OCI-LY1 (cell line): ENCODE measurements around the gene ABCA13.

Experiments
- CTCF ChIP-seq: fragments of 200-600 bp; sonication (generic), shearing (Covaris generic); IDR thresholded peaks from 2 replicates; pipeline ENCODE4 v1.5.1; 2017; ENCODE audit warnings: mild to moderate bottlenecking, antibody characterized with exemption, low read length, moderate library complexity, mixed read lengths
- EZH2 ChIP-seq: fragments of 200-600 bp; sonication (generic), shearing (Covaris generic); IDR thresholded peaks from 2 replicates; pipeline ENCODE4 v1.8.0; 2017; ENCODE audit warnings: borderline replicate concordance, mixed run types, mild to moderate bottlenecking, antibody characterized with exemption, low read length, moderate library complexity, mixed read lengths

DNA sequence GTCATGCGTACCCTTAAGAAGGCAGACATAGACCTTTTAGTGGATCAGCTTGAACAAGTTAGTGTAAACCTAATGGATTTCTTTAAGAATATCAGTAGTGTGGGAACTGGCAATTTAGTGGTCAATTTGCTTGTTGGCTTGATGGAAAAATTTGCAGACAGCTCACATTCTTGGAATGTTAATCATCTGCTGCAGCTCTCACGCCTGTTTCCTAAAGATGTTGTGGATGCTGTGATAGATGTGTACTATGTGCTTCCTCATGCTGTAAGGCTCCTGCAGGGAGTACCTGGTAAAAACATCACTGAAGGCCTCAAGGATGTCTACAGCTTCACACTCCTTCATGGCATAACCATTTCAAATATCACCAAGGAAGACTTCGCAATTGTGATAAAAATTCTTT lies 103.4 kb downstream of the ABCA13 start:
- TF ChIP-seq CTCF (no peak), EZH2 (no peak)
